Measurements from ENCODE around the gene NME1. TPM values are rescaled to one million over a fixed set of nuclear protein-coding genes. Genes with fewer than 3 reads are reported as not detected.

The NME1 gene
- total RNA-seq, 1 experiment from 2014 or later = 345 TPM

DNA sequence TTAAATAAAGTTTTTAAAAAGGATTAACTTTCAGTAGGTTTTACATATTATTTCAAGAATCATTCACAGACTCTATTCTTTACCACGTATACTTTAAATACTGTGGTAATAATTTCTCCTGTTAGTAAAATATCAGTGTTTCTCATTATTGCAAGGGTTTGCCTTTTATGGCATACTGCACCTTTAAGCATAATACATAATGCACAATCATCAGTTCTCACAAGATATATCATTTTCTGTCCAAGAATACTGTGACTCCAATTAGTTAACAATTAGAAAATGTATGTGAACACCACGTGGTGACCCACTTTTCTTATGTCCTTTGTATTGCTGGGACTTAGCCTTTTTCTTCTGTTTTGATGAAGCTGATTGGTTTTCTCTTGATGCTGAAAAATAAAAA, 38.5 kb downstream of the NME1 start:
- POLR2A ChIA-PET = no interaction called here
- BruUV-seq (replicated peaks) = no TSS peak

DNA sequence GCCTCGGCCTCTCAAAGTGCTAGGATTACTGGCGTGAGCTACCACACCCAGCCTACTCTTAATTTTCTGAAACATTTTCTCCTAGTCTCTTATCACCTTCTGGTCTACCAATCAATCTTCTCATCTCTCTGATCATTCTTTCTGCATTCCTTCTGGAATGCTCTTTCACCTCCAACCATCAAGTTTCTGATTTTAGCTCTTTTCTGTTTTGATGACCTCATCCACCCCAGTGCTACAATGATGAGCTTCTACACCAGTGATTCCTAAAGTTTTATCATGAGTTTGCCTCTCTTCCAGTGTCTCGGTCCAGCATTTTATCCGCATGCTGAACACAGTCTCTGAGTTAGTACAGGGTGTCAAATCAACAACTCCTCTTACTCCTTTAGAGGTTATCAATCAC, 44.4 kb downstream of the NME1 start:
- Histone ChIP-seq H3K9me3 (ENCODE audit: control insufficient read depth, insufficient read depth, low read depth, low read length) (no peaks in the 10 kb centered on the region), H3K36me3 (ENCODE audit: control insufficient read depth, insufficient read depth, low read length) (peaks cover 24% of the 10 kb centered on the region), H3K27me3 (ENCODE audit: control insufficient read depth, insufficient read depth, low read length) (no peaks in the 10 kb centered on the region), H3K27ac (ENCODE audit: low read length) (no peak overlapping the region), H3K4me1 (ENCODE audit: control insufficient read depth, insufficient read depth, low read length) (no peaks in the 10 kb centered on the region), H3K4me3 (ENCODE audit: low read depth in 2 of 2, low read length in 2 of 2) (no peak overlapping the region)
- in situ Hi-C loops (cut with HindIII; ENCODE audit: low pct_unique_long_range_greater_than_20kb, low sequenced_read_pairs) (no loop called here), intact Hi-C loops (cut with micrococcal nuclease; ENCODE audit: unreplicated experiment) (no loop called here)
- BruUV-seq (replicated peaks) = no TSS peak
- ATAC-seq = no peak
- no peak for TF ChIP-seq POLR2AphosphoS5 (IDR thresholded peaks at IDR 0.05; ENCODE audit: low read depth, low read length)
- TF ChIP-seq, protein P1, sequence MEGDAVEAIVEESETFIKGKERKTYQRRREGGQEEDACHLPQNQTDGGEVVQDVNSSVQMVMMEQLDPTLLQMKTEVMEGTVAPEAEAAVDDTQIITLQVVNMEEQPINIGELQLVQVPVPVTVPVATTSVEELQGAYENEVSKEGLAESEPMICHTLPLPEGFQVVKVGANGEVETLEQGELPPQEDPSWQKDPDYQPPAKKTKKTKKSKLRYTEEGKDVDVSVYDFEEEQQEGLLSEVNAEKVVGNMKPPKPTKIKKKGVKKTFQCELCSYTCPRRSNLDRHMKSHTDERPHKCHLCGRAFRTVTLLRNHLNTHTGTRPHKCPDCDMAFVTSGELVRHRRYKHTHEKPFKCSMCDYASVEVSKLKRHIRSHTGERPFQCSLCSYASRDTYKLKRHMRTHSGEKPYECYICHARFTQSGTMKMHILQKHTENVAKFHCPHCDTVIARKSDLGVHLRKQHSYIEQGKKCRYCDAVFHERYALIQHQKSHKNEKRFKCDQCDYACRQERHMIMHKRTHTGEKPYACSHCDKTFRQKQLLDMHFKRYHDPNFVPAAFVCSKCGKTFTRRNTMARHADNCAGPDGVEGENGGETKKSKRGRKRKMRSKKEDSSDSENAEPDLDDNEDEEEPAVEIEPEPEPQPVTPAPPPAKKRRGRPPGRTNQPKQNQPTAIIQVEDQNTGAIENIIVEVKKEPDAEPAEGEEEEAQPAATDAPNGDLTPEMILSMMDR (IDR thresholded peaks at IDR 0.05) = no peak
- TF ChIP-seq TCF7L2 (IDR thresholded peaks at IDR 0.05; ENCODE audit: low read depth, low read length) = no peak
- TF ChIP-seq SIN3A (IDR thresholded peaks at IDR 0.05; ENCODE audit: borderline replicate concordance, insufficient read depth, low read depth, low read length) = no peak
- TF ChIP-seq, protein P2, sequence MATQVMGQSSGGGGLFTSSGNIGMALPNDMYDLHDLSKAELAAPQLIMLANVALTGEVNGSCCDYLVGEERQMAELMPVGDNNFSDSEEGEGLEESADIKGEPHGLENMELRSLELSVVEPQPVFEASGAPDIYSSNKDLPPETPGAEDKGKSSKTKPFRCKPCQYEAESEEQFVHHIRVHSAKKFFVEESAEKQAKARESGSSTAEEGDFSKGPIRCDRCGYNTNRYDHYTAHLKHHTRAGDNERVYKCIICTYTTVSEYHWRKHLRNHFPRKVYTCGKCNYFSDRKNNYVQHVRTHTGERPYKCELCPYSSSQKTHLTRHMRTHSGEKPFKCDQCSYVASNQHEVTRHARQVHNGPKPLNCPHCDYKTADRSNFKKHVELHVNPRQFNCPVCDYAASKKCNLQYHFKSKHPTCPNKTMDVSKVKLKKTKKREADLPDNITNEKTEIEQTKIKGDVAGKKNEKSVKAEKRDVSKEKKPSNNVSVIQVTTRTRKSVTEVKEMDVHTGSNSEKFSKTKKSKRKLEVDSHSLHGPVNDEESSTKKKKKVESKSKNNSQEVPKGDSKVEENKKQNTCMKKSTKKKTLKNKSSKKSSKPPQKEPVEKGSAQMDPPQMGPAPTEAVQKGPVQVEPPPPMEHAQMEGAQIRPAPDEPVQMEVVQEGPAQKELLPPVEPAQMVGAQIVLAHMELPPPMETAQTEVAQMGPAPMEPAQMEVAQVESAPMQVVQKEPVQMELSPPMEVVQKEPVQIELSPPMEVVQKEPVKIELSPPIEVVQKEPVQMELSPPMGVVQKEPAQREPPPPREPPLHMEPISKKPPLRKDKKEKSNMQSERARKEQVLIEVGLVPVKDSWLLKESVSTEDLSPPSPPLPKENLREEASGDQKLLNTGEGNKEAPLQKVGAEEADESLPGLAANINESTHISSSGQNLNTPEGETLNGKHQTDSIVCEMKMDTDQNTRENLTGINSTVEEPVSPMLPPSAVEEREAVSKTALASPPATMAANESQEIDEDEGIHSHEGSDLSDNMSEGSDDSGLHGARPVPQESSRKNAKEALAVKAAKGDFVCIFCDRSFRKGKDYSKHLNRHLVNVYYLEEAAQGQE (IDR thresholded peaks at IDR 0.05; ENCODE audit: insufficient read depth in 1 of 2, low read depth in 2 of 2, low read length in 1 of 2) = no peak
- DNase-seq (ENCODE audit: low read depth, low spot score) = no peak
- CTCF ChIA-PET = no interaction called here
- POLR2A ChIA-PET = no interaction called here

More for the DNA sequence above, 38.5 kb downstream of the NME1 start:
- H3K36me3 ChIP-seq (ENCODE audit: control insufficient read depth, insufficient read depth, low read length) = peaks cover 15% of the 10 kb centered on the region
- intact Hi-C loops (cut with micrococcal nuclease; ENCODE audit: unreplicated experiment) = no loop called here
- DNase-seq (ENCODE audit: low read depth, low spot score) = no peak
- in situ Hi-C loops (cut with HindIII; ENCODE audit: low pct_unique_long_range_greater_than_20kb, low sequenced_read_pairs) = no loop called here
- no peak overlapping the region for H3K27ac ChIP-seq (ENCODE audit: low read length)
- TF ChIP-seq, protein P2 (IDR thresholded peaks at IDR 0.05; ENCODE audit: insufficient read depth in 1 of 2, low read depth in 2 of 2, low read length in 1 of 2) = no peak
- TF ChIP-seq SIN3A (IDR thresholded peaks at IDR 0.05; ENCODE audit: borderline replicate concordance, insufficient read depth, low read depth, low read length) (no peak), POLR2AphosphoS5 (IDR thresholded peaks at IDR 0.05; ENCODE audit: low read depth, low read length) (no peak), TCF7L2 (IDR thresholded peaks at IDR 0.05; ENCODE audit: low read depth, low read length) (no peak)
- TF ChIP-seq, protein P1 (IDR thresholded peaks at IDR 0.05) = no peak
- no peak for ATAC-seq
- no peaks in the 10 kb centered on the region for H3K9me3 ChIP-seq (ENCODE audit: control insufficient read depth, insufficient read depth, low read depth, low read length)
- H3K4me1 ChIP-seq (ENCODE audit: control insufficient read depth, insufficient read depth, low read length) = no peaks in the 10 kb centered on the region
- no peak overlapping the region for H3K4me3 ChIP-seq (ENCODE audit: low read depth in 2 of 2, low read length in 2 of 2)
- CTCF ChIA-PET = no interaction called here
- no peaks in the 10 kb centered on the region for H3K27me3 ChIP-seq (ENCODE audit: control insufficient read depth, insufficient read depth, low read length)

Data from Panc1 (cell line).